Prostate gland (tissue), 2 donors: ENCODE results near the gene ASH1L. TPM values are rescaled to one million over a fixed set of nuclear protein-coding genes. Genes with fewer than 3 reads are reported as not detected.
"Not testable (repeated sequence)": the region's sequence is repeated elsewhere in the genome, so short reads cannot be mapped to it uniquely, and the experiment has no call there.

Experiments used
- DNase-seq: peaks from one replicate; pipeline ENCODE4 v3.0.0-alpha.2; 2019; ENCODE audit warnings: low spot score
- H3K27ac ChIP-seq, 2 donors: fragments of 200-600 bp; sonication (generic); 2 replicates each; pipeline ENCODE4 v1.5.1; 2017 to 2019
- H3K27me3 ChIP-seq: fragments of 200-600 bp; sonication (generic); replicated peaks from 2 replicates; pipeline ENCODE4 v1.5.1; 2019; ENCODE audit not compliant: insufficient read depth
- H3K36me3 ChIP-seq, 2 donors: fragments of 200-600 bp; sonication (generic); 1 replicate in 1 of 2; 2 replicates in 1 of 2; pipeline versions ENCODE4 v1.5.1 to v1.8.1; 2017 to 2019
- H3K4me1 ChIP-seq: fragments of 200-600 bp; sonication (generic); replicated peaks from 2 replicates; pipeline ENCODE4 v1.5.1; 2019
- H3K4me3 ChIP-seq, 2 donors: fragments of 200-600 bp; sonication (generic); 2 replicates each; pipeline ENCODE4 v1.5.1; 2017 to 2019
- H3K9me3 ChIP-seq: fragments of 200-600 bp; sonication (generic); 2 replicates; pipeline ENCODE4 v1.5.1; 2017
- POLR2A ChIP-seq: fragments of 450-650 bp; IDR thresholded peaks from one replicate; pipeline ENCODE4 v1.6.1; 2016; ENCODE audit warnings: antibody characterized with exemption, mild to moderate bottlenecking
- POLR2AphosphoS5 ChIP-seq: sonication (generic); formaldehyde crosslinking; IDR thresholded peaks from one replicate; pipeline ENCODE4 v1.6.1; 2017; ENCODE audit warnings: antibody characterized with exemption
- WGBS: methylation state at CpG from one replicate; pipeline ENCODE4 v1.1.5; 2018; 5-methylcytosine and 5-hydroxymethylcytosine counted together
- intact Hi-C: fragments of 100-400 bp; cut with DNase I; formaldehyde crosslinking; loops from one replicate; pipeline ENCODE4 v1.14.2; 2022
- total RNA-seq, 2 donors: library from RNA; depleted of rRNA; stranded (reverse); fragments of >200 nt; gene quantifications; one replicate each; pipeline ENCODE4 v1.1.0, GENCODE V29; 2016
- TF ChIP-seq, protein P1 (sequence below), 4 experiments: fragments of 200-600 bp in 2 of 4; fragments of 450-650 bp in 2 of 4; sonication (generic) in 2 of 4; IDR thresholded peaks; 1 replicate in 3 of 4; 2 replicates in 1 of 4; pipeline ENCODE4 v1.5.1; 2016 to 2019; ENCODE audit warnings: antibody characterized with exemption in 4 of 4, mild to moderate bottlenecking in 2 of 4, moderate library complexity in 2 of 4

Gene ASH1L, protein sequence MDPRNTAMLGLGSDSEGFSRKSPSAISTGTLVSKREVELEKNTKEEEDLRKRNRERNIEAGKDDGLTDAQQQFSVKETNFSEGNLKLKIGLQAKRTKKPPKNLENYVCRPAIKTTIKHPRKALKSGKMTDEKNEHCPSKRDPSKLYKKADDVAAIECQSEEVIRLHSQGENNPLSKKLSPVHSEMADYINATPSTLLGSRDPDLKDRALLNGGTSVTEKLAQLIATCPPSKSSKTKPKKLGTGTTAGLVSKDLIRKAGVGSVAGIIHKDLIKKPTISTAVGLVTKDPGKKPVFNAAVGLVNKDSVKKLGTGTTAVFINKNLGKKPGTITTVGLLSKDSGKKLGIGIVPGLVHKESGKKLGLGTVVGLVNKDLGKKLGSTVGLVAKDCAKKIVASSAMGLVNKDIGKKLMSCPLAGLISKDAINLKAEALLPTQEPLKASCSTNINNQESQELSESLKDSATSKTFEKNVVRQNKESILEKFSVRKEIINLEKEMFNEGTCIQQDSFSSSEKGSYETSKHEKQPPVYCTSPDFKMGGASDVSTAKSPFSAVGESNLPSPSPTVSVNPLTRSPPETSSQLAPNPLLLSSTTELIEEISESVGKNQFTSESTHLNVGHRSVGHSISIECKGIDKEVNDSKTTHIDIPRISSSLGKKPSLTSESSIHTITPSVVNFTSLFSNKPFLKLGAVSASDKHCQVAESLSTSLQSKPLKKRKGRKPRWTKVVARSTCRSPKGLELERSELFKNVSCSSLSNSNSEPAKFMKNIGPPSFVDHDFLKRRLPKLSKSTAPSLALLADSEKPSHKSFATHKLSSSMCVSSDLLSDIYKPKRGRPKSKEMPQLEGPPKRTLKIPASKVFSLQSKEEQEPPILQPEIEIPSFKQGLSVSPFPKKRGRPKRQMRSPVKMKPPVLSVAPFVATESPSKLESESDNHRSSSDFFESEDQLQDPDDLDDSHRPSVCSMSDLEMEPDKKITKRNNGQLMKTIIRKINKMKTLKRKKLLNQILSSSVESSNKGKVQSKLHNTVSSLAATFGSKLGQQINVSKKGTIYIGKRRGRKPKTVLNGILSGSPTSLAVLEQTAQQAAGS (N-terminal part only)
- total RNA-seq: 10 to 100 TPM; 53.1 to 66.2 TPM

DNA sequence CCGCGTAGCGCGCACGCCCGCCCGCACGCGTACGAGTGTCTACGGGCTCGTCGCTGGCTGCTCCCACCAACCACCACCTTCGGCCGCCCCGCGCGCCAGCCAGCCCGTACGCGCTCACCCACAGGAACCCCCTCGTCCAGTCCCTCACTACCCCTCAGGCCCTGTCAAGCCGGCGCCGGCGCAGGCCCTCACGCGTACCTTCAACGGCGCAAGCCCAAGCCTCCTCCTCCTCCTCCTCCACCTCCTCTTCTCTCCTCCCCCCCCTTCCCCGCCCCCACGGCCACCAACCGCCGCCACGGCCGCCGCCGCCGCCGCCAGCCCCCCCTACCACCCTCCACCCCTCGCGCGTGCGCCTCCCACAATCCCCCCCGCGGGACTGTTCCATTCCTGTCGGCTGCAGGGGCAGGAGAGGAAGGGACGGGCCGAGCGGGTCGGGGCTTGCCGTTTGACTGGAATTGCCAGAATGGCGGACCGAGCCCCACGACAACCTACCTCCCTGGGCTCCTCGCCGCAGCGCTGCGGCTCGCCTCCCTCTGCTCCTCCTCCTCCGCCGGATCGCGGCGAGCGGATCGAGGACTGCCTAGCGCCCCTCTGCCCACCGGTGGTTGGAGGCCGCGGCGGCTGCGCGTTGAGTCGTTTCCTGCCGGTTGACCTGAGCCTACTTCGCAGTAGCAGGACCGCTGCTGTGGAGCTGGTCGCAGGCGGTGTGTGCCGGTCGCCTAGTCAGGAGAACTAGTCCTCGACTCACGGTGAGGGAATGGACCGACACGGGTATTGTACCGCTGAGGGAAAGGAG lies at the start of gene ASH1L:
ASH1L (minus strand) TSS at position 223 of the 796 bp plus-strand sequence. CDS start 41,284 bp downstream, outside the sequence.
- Histone ChIP-seq H3K4me3 (peak within 1 kb of the TSS; percentile 68 to 92), H3K27me3 (no peaks in the 10 kb centered on the region), H3K36me3 (no peaks in the 10 kb centered on the region), H3K4me1 (no peaks in the 10 kb centered on the region), H3K9me3 (no peaks in the 10 kb centered on the region), H3K27ac (peak within 1 kb of the TSS; percentile 92 to 98)
- DNase-seq: peak; percentile 91
- intact Hi-C loops: loop anchor here (5.0 to 10.0 kb wide), 2 partner anchors 240 to 288 kb away; partner anchors contain the start of genes CLK2, HCN3 and RUSC1
- TF ChIP-seq, protein P1, sequence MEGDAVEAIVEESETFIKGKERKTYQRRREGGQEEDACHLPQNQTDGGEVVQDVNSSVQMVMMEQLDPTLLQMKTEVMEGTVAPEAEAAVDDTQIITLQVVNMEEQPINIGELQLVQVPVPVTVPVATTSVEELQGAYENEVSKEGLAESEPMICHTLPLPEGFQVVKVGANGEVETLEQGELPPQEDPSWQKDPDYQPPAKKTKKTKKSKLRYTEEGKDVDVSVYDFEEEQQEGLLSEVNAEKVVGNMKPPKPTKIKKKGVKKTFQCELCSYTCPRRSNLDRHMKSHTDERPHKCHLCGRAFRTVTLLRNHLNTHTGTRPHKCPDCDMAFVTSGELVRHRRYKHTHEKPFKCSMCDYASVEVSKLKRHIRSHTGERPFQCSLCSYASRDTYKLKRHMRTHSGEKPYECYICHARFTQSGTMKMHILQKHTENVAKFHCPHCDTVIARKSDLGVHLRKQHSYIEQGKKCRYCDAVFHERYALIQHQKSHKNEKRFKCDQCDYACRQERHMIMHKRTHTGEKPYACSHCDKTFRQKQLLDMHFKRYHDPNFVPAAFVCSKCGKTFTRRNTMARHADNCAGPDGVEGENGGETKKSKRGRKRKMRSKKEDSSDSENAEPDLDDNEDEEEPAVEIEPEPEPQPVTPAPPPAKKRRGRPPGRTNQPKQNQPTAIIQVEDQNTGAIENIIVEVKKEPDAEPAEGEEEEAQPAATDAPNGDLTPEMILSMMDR (IDR thresholded peaks at IDR 0.05): peak in 2 of 4 experiments; percentile 37 to 43
- TF ChIP-seq POLR2AphosphoS5 (peak; percentile 87), POLR2A (peak; percentile 83)
- under 1% methylated on average over 62 of the region's 87 CpGs for WGBS

DNA sequence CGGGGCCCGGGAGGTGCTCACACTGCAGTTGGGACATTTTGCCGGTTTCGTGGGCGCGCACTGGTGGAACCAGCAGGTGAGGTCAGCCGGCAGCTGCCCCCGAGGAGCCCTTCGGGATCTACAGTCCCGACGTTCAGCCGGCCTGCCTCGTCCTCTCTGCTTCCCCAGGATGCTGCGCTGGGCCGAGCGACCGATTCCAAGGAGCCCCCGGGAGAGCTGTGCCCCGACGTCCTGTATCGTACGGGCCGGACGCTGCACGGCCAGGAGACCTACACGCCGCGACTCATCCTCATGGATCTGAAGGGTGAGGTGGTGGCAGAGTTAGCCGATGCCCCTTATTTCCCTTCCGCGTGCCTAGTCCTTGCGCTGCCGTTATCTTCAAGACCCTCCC lies 47.6 kb upstream of the ASH1L start:
- 0% methylated on average over 2 of the region's 33 CpGs for WGBS

DNA sequence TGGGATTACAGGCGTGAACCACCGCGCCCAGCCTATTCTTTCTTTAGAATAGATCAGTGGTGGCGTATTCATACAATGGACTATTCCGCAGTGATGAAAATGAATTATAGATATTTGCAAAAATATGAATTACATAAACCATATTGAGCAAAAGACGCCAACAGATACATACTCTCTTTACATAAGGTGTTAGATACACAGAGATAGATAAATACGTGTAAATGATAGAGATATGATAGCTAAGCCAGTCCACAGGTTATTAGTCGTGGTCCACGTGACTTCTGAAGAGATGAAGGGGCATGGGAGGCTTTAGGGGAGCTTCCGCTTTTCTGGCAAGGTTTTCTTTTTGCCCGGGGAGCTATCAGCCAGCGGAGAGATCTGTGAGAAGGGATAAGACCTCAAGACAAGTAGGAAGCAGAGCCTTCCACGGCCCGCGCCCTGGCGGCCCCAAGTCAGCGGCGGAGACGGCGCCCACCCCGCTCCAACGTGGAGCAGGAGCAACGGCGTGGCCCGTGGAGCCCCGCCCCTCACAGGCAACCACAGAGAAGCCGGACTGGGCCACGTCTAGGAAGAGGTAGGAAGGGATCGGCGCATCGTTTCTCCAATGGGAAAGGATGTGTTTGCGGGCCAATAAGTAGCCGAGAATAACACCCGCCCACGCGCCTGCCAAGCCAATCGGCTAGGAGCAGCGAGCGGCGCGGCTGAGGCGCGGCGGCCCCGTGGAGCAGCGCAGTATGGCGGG lies 47.1 kb upstream of the ASH1L start, which contains the start of gene MSTO1:
MSTO1 (plus strand) TSS at position 704 of the 742 bp plus-strand sequence; CDS start at position 735, 31 bp downstream.
- no peaks in the 10 kb centered on the region for H3K4me1 ChIP-seq
- H3K27ac ChIP-seq: peak within 1 kb of the TSS; percentile 57 to 78
- H3K36me3 ChIP-seq: no peaks in the 10 kb centered on the region
- TF ChIP-seq POLR2AphosphoS5 (peak; percentile 92), POLR2A (peak; percentile 32)
- TF ChIP-seq, protein P1 (IDR thresholded peaks at IDR 0.05): peak in 1 of 4 experiments; percentile 4
- intact Hi-C loops: no loop called here
- no peaks in the 10 kb centered on the region for H3K9me3 ChIP-seq
- WGBS: 6% methylated on average over 46 of the region's 47 CpGs
- DNase-seq: peak; percentile 97
- H3K27me3 ChIP-seq: no peaks in the 10 kb centered on the region
- H3K4me3 ChIP-seq: peak within 1 kb of the TSS; percentile 49 to 57

More for the DNA sequence above, 47.6 kb upstream of the ASH1L start:
- DNase-seq, H3K27ac ChIP-seq, H3K36me3 ChIP-seq, H3K27me3 ChIP-seq, intact Hi-C loops, H3K4me1 ChIP-seq, H3K9me3 ChIP-seq: not testable (repeated sequence)
- peak overlapping the region; percentile 49 to 57 for H3K4me3 ChIP-seq

DNA sequence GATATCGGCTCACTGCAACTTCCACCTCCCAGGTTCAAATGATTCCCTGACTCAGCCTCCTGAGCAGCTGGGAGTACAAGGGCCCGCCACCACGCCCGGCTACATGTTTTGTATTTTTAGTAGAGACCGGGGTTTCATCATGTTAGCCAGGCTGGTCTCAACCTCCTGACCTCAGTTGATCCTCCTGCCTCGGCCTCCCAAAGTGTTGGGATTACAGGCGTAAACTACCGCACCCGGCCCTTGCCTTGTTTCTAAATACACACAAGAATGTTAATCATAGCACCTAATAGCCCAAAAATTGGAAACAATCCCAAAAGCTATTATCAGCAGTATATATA lies 46.3 kb upstream of the ASH1L start:
- no peak overlapping the region for H3K27ac ChIP-seq
- H3K4me1 ChIP-seq: no peaks in the 10 kb centered on the region
- TF ChIP-seq POLR2AphosphoS5 (no peak), POLR2A (no peak)
- TF ChIP-seq, protein P1 (IDR thresholded peaks at IDR 0.05): no peak
- H3K4me3 ChIP-seq: no peak overlapping the region
- 96% methylated on average over 9 of the region's 9 CpGs for WGBS
- DNase-seq: no peak
- H3K36me3 ChIP-seq: no peaks in the 10 kb centered on the region
- intact Hi-C loops: no loop called here
- no peaks in the 10 kb centered on the region for H3K27me3 ChIP-seq
- H3K9me3 ChIP-seq: no peaks in the 10 kb centered on the region
